Measurements from ENCODE around the gene STMN3. TPM values are rescaled to one million over a fixed set of nuclear protein-coding genes. Genes with fewer than 3 reads are reported as not detected.

STMN3 gene
- total RNA-seq, 2 donors from 2014 or later = 21.2 to 24.5 TPM

GRCh38 chr20:63693733-63694583 lies 40.7 kb upstream of the STMN3 start:
- 92% methylated on average over 20 of the region's 21 CpGs for WGBS
- no peak overlapping the region for H3K4me3 ChIP-seq
- H3K4me1 ChIP-seq (replicated peaks) = peaks cover 7% of the 10 kb centered on the region
- no peak for TF ChIP-seq CTCF (IDR thresholded peaks at IDR 0.05)
- no peak for TF ChIP-seq POLR2A (IDR thresholded peaks at IDR 0.05)
- TF ChIP-seq POLR2AphosphoS5 (IDR thresholded peaks at IDR 0.05) = no peak
- no peak overlapping the region for H3K27ac ChIP-seq
- H3K9me3 ChIP-seq = no peaks in the 10 kb centered on the region
- no peaks in the 10 kb centered on the region for H3K27me3 ChIP-seq (replicated peaks; ENCODE audit: insufficient read depth)
- H3K36me3 ChIP-seq = no peaks in the 10 kb centered on the region
- no peak for DNase-seq (ENCODE audit: low spot score)
- intact Hi-C loops (cut with DNase I) = no loop called here

- peaks cover 7% of the 10 kb centered on the region for H3K4me1 ChIP-seq (replicated peaks)
Measured at GRCh38 chr20:63693083-63693732, 40.0 kb upstream of the STMN3 start.

GRCh38 chr20:63692436-63693082 lies 39.3 kb upstream of the STMN3 start:
- 71% methylated on average over 17 of the region's 20 CpGs for WGBS
- no peaks in the 10 kb centered on the region for H3K9me3 ChIP-seq
- DNase-seq (ENCODE audit: low spot score) = no peak
- TF ChIP-seq POLR2A (IDR thresholded peaks at IDR 0.05) (no peak), POLR2AphosphoS5 (IDR thresholded peaks at IDR 0.05) (no peak), CTCF (IDR thresholded peaks at IDR 0.05) (no peak)
- no peak overlapping the region for H3K27ac ChIP-seq
- H3K4me1 ChIP-seq (replicated peaks) = peaks cover 7% of the 10 kb centered on the region
- no peaks in the 10 kb centered on the region for H3K27me3 ChIP-seq (replicated peaks; ENCODE audit: insufficient read depth)
- intact Hi-C loops (cut with DNase I) = no loop called here
- H3K4me3 ChIP-seq = no peak overlapping the region
- no peaks in the 10 kb centered on the region for H3K36me3 ChIP-seq

More at GRCh38 chr20:63693083-63693732, 40.0 kb upstream of the STMN3 start:
- WGBS = 88% methylated on average over 9 of the region's 10 CpGs
- Histone ChIP-seq H3K4me3 (no peak overlapping the region), H3K9me3 (no peaks in the 10 kb centered on the region), H3K27ac (no peak overlapping the region), H3K27me3 (replicated peaks; ENCODE audit: insufficient read depth) (no peaks in the 10 kb centered on the region), H3K36me3 (no peaks in the 10 kb centered on the region)
- TF ChIP-seq CTCF (IDR thresholded peaks at IDR 0.05) = no peak
- no peak for TF ChIP-seq POLR2AphosphoS5 (IDR thresholded peaks at IDR 0.05)
- TF ChIP-seq POLR2A (IDR thresholded peaks at IDR 0.05) = no peak
- no peak for DNase-seq (ENCODE audit: low spot score)
- intact Hi-C loops (cut with DNase I) = no loop called here

GRCh38 chr20:63691711-63692435 lies 38.6 kb upstream of the STMN3 start:
- no peaks in the 10 kb centered on the region for H3K9me3 ChIP-seq
- no peak for TF ChIP-seq CTCF (IDR thresholded peaks at IDR 0.05)
- TF ChIP-seq POLR2AphosphoS5 (IDR thresholded peaks at IDR 0.05) = no peak
- H3K27ac ChIP-seq = no peak overlapping the region
- intact Hi-C loops (cut with DNase I) = no loop called here
- no peaks in the 10 kb centered on the region for H3K27me3 ChIP-seq (replicated peaks; ENCODE audit: insufficient read depth)
- no peak for DNase-seq (ENCODE audit: low spot score)
- no peak overlapping the region for H3K4me3 ChIP-seq
- no peaks in the 10 kb centered on the region for H3K36me3 ChIP-seq
- WGBS = 84% methylated on average over 21 of the region's 21 CpGs
- peaks cover 2% of the 10 kb centered on the region for H3K4me1 ChIP-seq (replicated peaks)
